ENCODE data around the gene NRXN2.

DNA sequence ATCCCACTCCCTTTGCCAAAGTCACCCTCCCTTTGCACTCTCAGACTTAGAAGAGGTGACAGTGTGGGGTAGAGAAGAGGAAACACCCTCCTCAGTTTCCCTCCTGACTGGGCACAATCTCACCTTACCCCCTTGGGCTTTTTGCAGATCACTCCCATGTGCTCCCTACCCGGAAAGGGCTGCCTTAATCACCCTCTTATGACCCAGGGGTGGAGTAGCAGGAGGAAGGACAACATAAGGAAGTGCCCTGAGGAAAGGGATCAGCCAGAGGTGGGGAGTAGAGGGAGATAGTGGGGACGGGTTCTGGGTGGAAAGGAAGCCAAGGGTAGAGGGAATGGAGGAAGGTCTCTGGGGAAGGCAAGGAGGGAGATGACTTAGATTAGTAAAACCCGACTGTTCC, 52.0 kb downstream of the NRXN2 start:
- TF ChIP-seq RXRA (IDR thresholded peaks at IDR 0.05; ENCODE audit: borderline replicate concordance, low read depth) (no peak), MXI1 (IDR thresholded peaks at IDR 0.05; ENCODE audit: low read depth, low read length) (no peak), ELF1 (IDR thresholded peaks at IDR 0.05) (no peak), EP300 (IDR thresholded peaks at IDR 0.05; ENCODE audit: borderline replicate concordance in 1 of 2, low read depth in 1 of 2, low read length in 1 of 2) (no peak), MEF2A (IDR thresholded peaks at IDR 0.05; ENCODE audit: borderline replicate concordance, low read depth) (no peak), CHD2 (IDR thresholded peaks at IDR 0.05; ENCODE audit: low read length, partially characterized antibody) (no peak), YY1 (IDR thresholded peaks at IDR 0.05; ENCODE audit: low read depth) (no peak), FOXM1 (IDR thresholded peaks at IDR 0.05; ENCODE audit: low read depth) (no peak), EZH2phosphoT487 (IDR thresholded peaks at IDR 0.05; ENCODE audit: borderline replicate concordance, low read depth) (no peak), GABPA (IDR thresholded peaks at IDR 0.05; ENCODE audit: low read depth) (no peak)
- TF ChIP-seq, protein P1, sequence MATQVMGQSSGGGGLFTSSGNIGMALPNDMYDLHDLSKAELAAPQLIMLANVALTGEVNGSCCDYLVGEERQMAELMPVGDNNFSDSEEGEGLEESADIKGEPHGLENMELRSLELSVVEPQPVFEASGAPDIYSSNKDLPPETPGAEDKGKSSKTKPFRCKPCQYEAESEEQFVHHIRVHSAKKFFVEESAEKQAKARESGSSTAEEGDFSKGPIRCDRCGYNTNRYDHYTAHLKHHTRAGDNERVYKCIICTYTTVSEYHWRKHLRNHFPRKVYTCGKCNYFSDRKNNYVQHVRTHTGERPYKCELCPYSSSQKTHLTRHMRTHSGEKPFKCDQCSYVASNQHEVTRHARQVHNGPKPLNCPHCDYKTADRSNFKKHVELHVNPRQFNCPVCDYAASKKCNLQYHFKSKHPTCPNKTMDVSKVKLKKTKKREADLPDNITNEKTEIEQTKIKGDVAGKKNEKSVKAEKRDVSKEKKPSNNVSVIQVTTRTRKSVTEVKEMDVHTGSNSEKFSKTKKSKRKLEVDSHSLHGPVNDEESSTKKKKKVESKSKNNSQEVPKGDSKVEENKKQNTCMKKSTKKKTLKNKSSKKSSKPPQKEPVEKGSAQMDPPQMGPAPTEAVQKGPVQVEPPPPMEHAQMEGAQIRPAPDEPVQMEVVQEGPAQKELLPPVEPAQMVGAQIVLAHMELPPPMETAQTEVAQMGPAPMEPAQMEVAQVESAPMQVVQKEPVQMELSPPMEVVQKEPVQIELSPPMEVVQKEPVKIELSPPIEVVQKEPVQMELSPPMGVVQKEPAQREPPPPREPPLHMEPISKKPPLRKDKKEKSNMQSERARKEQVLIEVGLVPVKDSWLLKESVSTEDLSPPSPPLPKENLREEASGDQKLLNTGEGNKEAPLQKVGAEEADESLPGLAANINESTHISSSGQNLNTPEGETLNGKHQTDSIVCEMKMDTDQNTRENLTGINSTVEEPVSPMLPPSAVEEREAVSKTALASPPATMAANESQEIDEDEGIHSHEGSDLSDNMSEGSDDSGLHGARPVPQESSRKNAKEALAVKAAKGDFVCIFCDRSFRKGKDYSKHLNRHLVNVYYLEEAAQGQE (IDR thresholded peaks at IDR 0.05; ENCODE audit: low read depth, low read length): no peak
- TF ChIP-seq, protein P2, sequence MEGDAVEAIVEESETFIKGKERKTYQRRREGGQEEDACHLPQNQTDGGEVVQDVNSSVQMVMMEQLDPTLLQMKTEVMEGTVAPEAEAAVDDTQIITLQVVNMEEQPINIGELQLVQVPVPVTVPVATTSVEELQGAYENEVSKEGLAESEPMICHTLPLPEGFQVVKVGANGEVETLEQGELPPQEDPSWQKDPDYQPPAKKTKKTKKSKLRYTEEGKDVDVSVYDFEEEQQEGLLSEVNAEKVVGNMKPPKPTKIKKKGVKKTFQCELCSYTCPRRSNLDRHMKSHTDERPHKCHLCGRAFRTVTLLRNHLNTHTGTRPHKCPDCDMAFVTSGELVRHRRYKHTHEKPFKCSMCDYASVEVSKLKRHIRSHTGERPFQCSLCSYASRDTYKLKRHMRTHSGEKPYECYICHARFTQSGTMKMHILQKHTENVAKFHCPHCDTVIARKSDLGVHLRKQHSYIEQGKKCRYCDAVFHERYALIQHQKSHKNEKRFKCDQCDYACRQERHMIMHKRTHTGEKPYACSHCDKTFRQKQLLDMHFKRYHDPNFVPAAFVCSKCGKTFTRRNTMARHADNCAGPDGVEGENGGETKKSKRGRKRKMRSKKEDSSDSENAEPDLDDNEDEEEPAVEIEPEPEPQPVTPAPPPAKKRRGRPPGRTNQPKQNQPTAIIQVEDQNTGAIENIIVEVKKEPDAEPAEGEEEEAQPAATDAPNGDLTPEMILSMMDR (IDR thresholded peaks at IDR 0.05): no peak
- TF ChIP-seq, protein P3, sequence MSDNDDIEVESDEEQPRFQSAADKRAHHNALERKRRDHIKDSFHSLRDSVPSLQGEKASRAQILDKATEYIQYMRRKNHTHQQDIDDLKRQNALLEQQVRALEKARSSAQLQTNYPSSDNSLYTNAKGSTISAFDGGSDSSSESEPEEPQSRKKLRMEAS (IDR thresholded peaks at IDR 0.05; ENCODE audit: low read depth): no peak
- TF ChIP-seq, protein P4, sequence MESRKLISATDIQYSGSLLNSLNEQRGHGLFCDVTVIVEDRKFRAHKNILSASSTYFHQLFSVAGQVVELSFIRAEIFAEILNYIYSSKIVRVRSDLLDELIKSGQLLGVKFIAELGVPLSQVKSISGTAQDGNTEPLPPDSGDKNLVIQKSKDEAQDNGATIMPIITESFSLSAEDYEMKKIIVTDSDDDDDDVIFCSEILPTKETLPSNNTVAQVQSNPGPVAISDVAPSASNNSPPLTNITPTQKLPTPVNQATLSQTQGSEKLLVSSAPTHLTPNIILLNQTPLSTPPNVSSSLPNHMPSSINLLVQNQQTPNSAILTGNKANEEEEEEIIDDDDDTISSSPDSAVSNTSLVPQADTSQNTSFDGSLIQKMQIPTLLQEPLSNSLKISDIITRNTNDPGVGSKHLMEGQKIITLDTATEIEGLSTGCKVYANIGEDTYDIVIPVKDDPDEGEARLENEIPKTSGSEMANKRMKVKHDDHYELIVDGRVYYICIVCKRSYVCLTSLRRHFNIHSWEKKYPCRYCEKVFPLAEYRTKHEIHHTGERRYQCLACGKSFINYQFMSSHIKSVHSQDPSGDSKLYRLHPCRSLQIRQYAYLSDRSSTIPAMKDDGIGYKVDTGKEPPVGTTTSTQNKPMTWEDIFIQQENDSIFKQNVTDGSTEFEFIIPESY (IDR thresholded peaks at IDR 0.05; ENCODE audit: borderline replicate concordance, low read depth): no peak
